Activated CD8-positive, alpha-beta T cell treated with anti-CD3 and anti-CD28 coated beads for 36 hours (primary cell): ENCODE measurements around the gene SCAF8. TPM values are rescaled to one million over a fixed set of nuclear protein-coding genes. Genes with fewer than 3 reads are reported as not detected.
A peak's percentile ranks its signal among the peaks of the same experiment; 100 is the strongest.

ENCODE experiments used
- ATAC-seq: fragments of 200-7000 bp; cut with Tn5 transposase; one replicate; pipeline ENCODE4 v1.10.0; 2021; ENCODE audit warnings: mild to moderate bottlenecking, moderate library complexity
- CTCF ChIA-PET: fragments of 350-600 bp; sonication (Branson Sonifier 250); formaldehyde crosslinking; loops from one replicate; lab custom pipeline; 2021; ENCODE audit warnings: antibody characterized with exemption; lab: Charles Lee
- POLR2A ChIA-PET: fragments of 350-600 bp; sonication (Branson Sonifier 250); formaldehyde crosslinking; loops from one replicate; lab custom pipeline; 2021; ENCODE audit warnings: antibody characterized with exemption; lab: Charles Lee
- DNase-seq: peaks from one replicate; pipeline ENCODE4 v3.0.0-alpha.2; 2020
- H3K27ac Mint-ChIP-seq: one replicate; pipeline ENCODE4 v1.8.0; 2021; ENCODE audit warnings: mild to moderate bottlenecking, mixed read lengths
- H3K27me3 Mint-ChIP-seq: one replicate; pipeline ENCODE4 v1.8.0; 2021; ENCODE audit warnings: mixed read lengths
- H3K36me3 Mint-ChIP-seq: one replicate; pipeline ENCODE4 v1.8.0; 2021; ENCODE audit warnings: low read depth, mixed read lengths
- H3K4me1 Mint-ChIP-seq: one replicate; pipeline ENCODE4 v1.8.0; 2021; ENCODE audit warnings: low read depth, mixed read lengths
- H3K4me3 Mint-ChIP-seq: one replicate; pipeline ENCODE4 v1.8.0; 2021; ENCODE audit warnings: mild to moderate bottlenecking, moderate library complexity, mixed read lengths
- H3K9me3 Mint-ChIP-seq: one replicate; pipeline ENCODE4 v1.8.0; 2021; ENCODE audit warnings: mixed read lengths
- intact Hi-C: fragments of 100-400 bp; cut with micrococcal nuclease; formaldehyde crosslinking; loops from one replicate; pipeline ENCODE4 v1.10.0; 2022
- total RNA-seq, 2 experiments: library from RNA; stranded (reverse); gene quantifications; one replicate each; pipeline ENCODE4 v1.2.3, GENCODE V29; 2021
- TF ChIP-seq, protein P1 (sequence below): fragments of 200-600 bp; IDR thresholded peaks from one replicate; pipeline ENCODE4 v1.8.0; 2022; ENCODE audit warnings: antibody characterized with exemption, mild to moderate bottlenecking

SCAF8 gene
- total RNA-seq, 2 experiments from 2014 or later: 31.3 to 32.9 TPM

DNA sequence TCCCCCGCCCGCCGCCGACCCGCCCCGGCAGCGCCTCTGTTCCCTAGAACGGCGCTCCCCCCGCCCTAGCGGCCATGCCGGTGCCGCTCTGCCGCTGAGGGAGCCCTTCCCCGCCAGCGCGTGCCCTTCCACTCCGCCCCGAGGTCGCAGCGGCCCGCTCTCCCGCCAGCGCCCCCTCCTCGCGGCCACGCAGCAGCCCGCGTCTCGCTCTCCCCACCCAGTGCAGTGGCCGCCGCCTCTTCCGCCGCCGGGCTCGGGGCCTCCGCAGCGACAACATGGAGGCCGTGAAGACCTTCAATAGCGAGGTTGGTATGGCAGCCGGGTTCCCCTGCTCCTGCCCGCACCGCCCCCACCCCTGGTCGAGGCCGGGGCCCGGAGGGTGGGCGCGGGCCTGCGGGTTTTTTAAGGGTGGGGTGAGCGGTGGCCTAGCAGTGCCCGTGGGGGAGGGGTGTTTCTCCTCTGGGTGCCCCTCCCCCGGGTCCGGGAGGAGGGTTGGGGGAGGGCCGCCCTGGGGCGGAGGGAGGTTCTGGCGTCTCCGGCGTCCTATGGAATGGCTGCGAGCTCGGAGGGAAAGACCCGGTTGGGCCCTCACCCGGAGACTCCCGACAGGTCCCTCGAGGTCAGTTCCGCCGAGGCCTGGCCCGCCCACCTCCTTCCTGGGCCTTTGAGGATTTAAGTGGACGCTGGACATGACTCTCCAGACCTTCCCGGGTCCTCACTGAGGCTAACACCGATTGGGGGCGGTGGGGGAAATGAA, 588 bp downstream of the SCAF8 start:
- intact Hi-C loops: loop anchor here (2.0 to 5.0 kb wide), 3 partner anchors 38 to 71 kb away; no protein-coding TSS in a partner anchor
- H3K36me3 Mint-ChIP-seq: peaks cover 16% of the 10 kb centered on the region
- peak overlapping the region; percentile 83 for H3K4me3 Mint-ChIP-seq
- no peaks in the 10 kb centered on the region for H3K27me3 Mint-ChIP-seq
- DNase-seq (peak; percentile 91), ATAC-seq (peak; percentile 88)
- ChIA-PET CTCF (interaction anchor here (0.9 to 1.1 kb wide), 3 partner anchors 9 to 73 kb away, joined by 3 to 5 read pairs (median 3); no protein-coding TSS in a partner anchor), POLR2A (interaction anchor here (1.0 to 1.2 kb wide), 2 partner anchors 17 to 75 kb away, joined by 4 to 5 read pairs; no protein-coding TSS in a partner anchor)
- TF ChIP-seq, protein P1, sequence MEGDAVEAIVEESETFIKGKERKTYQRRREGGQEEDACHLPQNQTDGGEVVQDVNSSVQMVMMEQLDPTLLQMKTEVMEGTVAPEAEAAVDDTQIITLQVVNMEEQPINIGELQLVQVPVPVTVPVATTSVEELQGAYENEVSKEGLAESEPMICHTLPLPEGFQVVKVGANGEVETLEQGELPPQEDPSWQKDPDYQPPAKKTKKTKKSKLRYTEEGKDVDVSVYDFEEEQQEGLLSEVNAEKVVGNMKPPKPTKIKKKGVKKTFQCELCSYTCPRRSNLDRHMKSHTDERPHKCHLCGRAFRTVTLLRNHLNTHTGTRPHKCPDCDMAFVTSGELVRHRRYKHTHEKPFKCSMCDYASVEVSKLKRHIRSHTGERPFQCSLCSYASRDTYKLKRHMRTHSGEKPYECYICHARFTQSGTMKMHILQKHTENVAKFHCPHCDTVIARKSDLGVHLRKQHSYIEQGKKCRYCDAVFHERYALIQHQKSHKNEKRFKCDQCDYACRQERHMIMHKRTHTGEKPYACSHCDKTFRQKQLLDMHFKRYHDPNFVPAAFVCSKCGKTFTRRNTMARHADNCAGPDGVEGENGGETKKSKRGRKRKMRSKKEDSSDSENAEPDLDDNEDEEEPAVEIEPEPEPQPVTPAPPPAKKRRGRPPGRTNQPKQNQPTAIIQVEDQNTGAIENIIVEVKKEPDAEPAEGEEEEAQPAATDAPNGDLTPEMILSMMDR: no peak
- H3K4me1 Mint-ChIP-seq: peaks cover 45% of the 10 kb centered on the region
- no peaks in the 10 kb centered on the region for H3K9me3 Mint-ChIP-seq
- peak overlapping the region; percentile 86 for H3K27ac Mint-ChIP-seq

DNA sequence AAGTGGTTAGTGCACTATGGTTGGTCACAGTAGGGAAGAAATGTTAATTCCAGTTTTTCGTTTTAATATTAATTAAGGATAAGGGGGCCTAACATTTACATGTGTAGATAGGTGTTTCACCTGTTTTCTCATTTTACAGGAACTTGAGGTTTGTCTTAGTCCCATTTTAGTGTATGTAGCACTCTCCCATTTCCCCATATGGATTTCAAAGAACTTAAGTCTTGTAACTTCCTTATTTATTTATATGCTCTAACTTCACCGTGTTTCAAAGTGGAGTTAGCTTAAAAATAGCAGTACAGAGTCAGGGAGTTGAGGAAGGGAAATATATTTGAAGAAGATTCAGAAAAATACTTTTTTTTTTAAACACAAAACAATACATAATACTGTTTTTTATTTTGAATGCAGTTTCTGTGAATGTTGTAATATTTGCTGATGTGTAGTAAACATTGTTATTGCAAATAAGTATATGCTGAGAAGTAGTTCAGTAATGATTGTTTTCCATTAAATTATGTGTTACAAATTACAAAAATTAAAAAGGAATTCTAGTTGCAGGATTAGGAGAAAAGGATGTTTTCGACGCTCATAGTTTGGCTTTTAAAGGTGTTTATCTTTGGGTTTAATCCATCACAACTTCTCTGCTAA, 3.5 kb downstream of the SCAF8 start:
- TF ChIP-seq, protein P1: no peak
- Mint-ChIP-seq H3K36me3 (peaks cover 26% of the 10 kb centered on the region), H3K4me3 (peak overlapping the region; percentile 10), H3K27ac (no peak overlapping the region), H3K4me1 (peaks cover 61% of the 10 kb centered on the region), H3K9me3 (no peaks in the 10 kb centered on the region), H3K27me3 (no peaks in the 10 kb centered on the region)
- intact Hi-C loops: no loop called here
- ATAC-seq: no peak
- ChIA-PET CTCF (interaction anchor here (0.6 to 1.9 kb wide), 4 partner anchors 12 to 391 kb away, joined by 3 to 7 read pairs (median 4); no protein-coding TSS in a partner anchor), POLR2A (interaction anchor here (0.7 to 2.2 kb wide), 2 partner anchors 13 to 19 kb away, joined by 3 to 8 read pairs; no protein-coding TSS in a partner anchor)
- DNase-seq: no peak

DNA sequence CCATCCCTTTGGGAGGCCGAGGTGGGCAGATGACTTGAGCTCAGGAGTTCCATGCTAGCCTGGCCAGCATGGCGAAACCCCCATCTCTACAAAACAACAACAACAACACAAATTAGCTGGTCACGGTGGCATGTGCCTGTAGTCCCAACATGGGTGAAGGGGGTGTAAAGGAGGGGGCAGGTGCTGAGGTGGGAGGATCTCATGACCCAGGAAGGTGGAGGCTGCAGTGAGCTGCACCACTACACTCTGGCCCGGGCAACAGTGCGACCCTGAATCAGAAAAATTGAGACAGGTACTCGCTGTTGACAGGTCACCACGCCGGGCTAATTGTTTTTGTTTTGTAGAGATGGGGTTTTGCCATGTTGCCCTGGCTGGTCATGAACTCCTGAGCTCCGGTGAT, 4.2 kb downstream of the SCAF8 start:
- ChIA-PET CTCF (interaction anchor here (0.9 to 1.9 kb wide), 4 partner anchors 11 to 62 kb away, joined by 3 to 7 read pairs (median 4); no protein-coding TSS in a partner anchor), POLR2A (interaction anchor here (0.7 to 2.2 kb wide), 3 partner anchors 9 to 19 kb away, joined by 3 to 8 read pairs (median 3); no protein-coding TSS in a partner anchor)
- H3K27me3 Mint-ChIP-seq: no peaks in the 10 kb centered on the region
- H3K9me3 Mint-ChIP-seq: no peaks in the 10 kb centered on the region
- DNase-seq (no peak), ATAC-seq (no peak)
- no peak overlapping the region for H3K4me3 Mint-ChIP-seq
- no peak overlapping the region for H3K27ac Mint-ChIP-seq
- H3K4me1 Mint-ChIP-seq: peaks cover 61% of the 10 kb centered on the region
- intact Hi-C loops: no loop called here
- TF ChIP-seq, protein P1: no peak
- peaks cover 29% of the 10 kb centered on the region for H3K36me3 Mint-ChIP-seq

DNA sequence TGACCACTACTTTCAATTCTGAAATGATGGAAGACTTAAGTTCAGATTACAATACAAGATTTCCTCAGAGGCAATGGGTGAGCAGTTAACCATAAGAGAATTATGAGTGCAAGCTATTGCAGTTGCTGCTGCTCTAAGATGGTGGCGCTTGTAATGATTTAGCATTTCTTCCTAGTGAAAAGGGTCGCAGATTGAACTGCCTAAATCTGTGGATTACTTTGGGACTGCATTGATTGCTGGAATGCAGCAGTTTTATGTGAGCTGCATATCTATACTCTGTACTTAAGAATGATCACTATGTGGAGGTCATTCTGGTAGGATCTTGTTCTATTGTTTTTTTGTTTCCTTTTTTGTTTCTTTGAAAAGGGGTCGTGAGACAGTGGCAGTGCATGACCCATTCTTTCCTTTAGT, 5.3 kb downstream of the SCAF8 start:
- ChIA-PET POLR2A (interaction anchor here (1.1 to 1.9 kb wide), 3 partner anchors 8 to 17 kb away, joined by 3 to 5 read pairs (median 3); no protein-coding TSS in a partner anchor), CTCF (interaction anchor here (1.0 to 1.8 kb wide), 2 partner anchors 15 to 50 kb away, joined by 3 read pairs; no protein-coding TSS in a partner anchor)
- intact Hi-C loops: no loop called here
- no peaks in the 10 kb centered on the region for H3K27me3 Mint-ChIP-seq
- H3K9me3 Mint-ChIP-seq: no peaks in the 10 kb centered on the region
- no peak overlapping the region for H3K4me3 Mint-ChIP-seq
- peaks cover 33% of the 10 kb centered on the region for H3K36me3 Mint-ChIP-seq
- peak overlapping the region; percentile 77 for H3K27ac Mint-ChIP-seq
- DNase-seq: no peak
- TF ChIP-seq, protein P1: no peak
- no peak for ATAC-seq
- H3K4me1 Mint-ChIP-seq: peaks cover 61% of the 10 kb centered on the region
